Fibroblast of villous mesenchyme (primary cell): ENCODE results near the gene NUTM2E. TPM values are rescaled to one million over a fixed set of nuclear protein-coding genes. Genes with fewer than 3 reads are reported as not detected.
"Not testable (repeated sequence)": the region's sequence is repeated elsewhere in the genome, so short reads cannot be mapped to it uniquely, and the experiment has no call there.

Experiments used
- DNase-seq: peaks from one replicate; pipeline ENCODE4 v3.0.0-alpha.2; 2010; ENCODE audit warnings: low read depth
- H3K4me3 ChIP-seq: 2 replicates; pipeline ENCODE4 v1.5.1; 2011; ENCODE audit warnings: low read depth, mild to moderate bottlenecking, low read length
- total RNA-seq: library from RNA; depleted of rRNA; stranded (reverse); fragments of >200 nt; gene quantifications from 2 replicates; pipeline ENCODE4 v1.2.3, GENCODE V29; 2012

NUTM2E gene
- total RNA-seq, 1 donor, result under 0.01 TPM

- not testable (repeated sequence) for H3K4me3 ChIP-seq, DNase-seq
Observed at GRCh38 chr10:79838441-79838840, 11.9 kb downstream of the NUTM2E start.

- H3K4me3 ChIP-seq, DNase-seq: not testable (repeated sequence)
Observed at GRCh38 chr10:79853191-79853854, 26.8 kb downstream of the NUTM2E start.

GRCh38 chr10:79862269-79862668, 35.7 kb downstream of the NUTM2E start:
- DNase-seq, H3K4me3 ChIP-seq: not testable (repeated sequence)

- not testable (repeated sequence) for H3K4me3 ChIP-seq, DNase-seq
Observed at GRCh38 chr10:79862803-79863202, 36.3 kb downstream of the NUTM2E start.

GRCh38 chr10:79866903-79867551, 40.5 kb downstream of the NUTM2E start:
- DNase-seq, result not testable (repeated sequence)

GRCh38 chr10:79868023-79868422, 41.5 kb downstream of the NUTM2E start:
- H3K4me3 ChIP-seq, DNase-seq: not testable (repeated sequence)

More at GRCh38 chr10:79866903-79867551, 40.5 kb downstream of the NUTM2E start:
- H3K4me3 ChIP-seq, result not testable (repeated sequence)

GRCh38 chr10:79869439-79870097, 43.0 kb downstream of the NUTM2E start:
- not testable (repeated sequence) for DNase-seq, H3K4me3 ChIP-seq

- not testable (repeated sequence) for DNase-seq, H3K4me3 ChIP-seq
Observed at GRCh38 chr10:79871729-79872128, 45.2 kb downstream of the NUTM2E start.

Other genes with a start within 250 kb of the NUTM2E start
- not detected in 2 replicates for gene SFTPA1, start 215.8 kb upstream of the NUTM2E start, total RNA-seq
- gene NUTM2B, start 123.5 kb upstream of the NUTM2E start, total RNA-seq, result 0.32 and 0.43 TPM in 2 replicates
- gene SFTPD, start 122.4 kb downstream of the NUTM2E start, total RNA-seq, result not detected in 2 replicates